Measurements from ENCODE around the gene HIVEP2. TPM values are rescaled to one million over a fixed set of nuclear protein-coding genes. Genes with fewer than 3 reads are reported as not detected.

HIVEP2 gene
- total and polyA plus RNA-seq, 5 donors from 2014 or later: 9.7 to 76.7 (median 12.3) TPM

GRCh38 chr6:142835787-142836535, 109.0 kb downstream of the HIVEP2 start:
- Histone ChIP-seq H3K4me3 (ENCODE audit: low read depth, low read length) (no peak overlapping the region), H3K36me3 (ENCODE audit: control insufficient read depth, insufficient read depth, low read length) (peaks cover 10% of the 10 kb centered on the region), H3K27me3 (ENCODE audit: control insufficient read depth, insufficient read depth, low read length) (no peaks in the 10 kb centered on the region), H3K4me1 (ENCODE audit: control insufficient read depth, insufficient read depth, low read length, poor library complexity, severe bottlenecking) (peaks cover 65% of the 10 kb centered on the region), H3K27ac (ENCODE audit: insufficient read depth, low read length, poor library complexity, severe bottlenecking) (peak overlapping the region; percentile 17), H3K9me3 (ENCODE audit: control insufficient read depth in 2 of 2, low read length in 2 of 2) (no peaks in the 10 kb centered on the region)
- Mint-ChIP-seq H3K9me3 (no peaks in the 10 kb centered on the region), H3K4me3 (no peak overlapping the region), H3K27me3 (no peaks in the 10 kb centered on the region), H3K27ac (peak overlapping the region; percentile 57 to 80 (median 71)), H3K36me3 (peaks cover 20% of the 10 kb centered on the region), H3K4me1 (peaks cover 56 to 76% (median 67%) of the 10 kb centered on the region in 4 donors)
- ATAC-seq (ENCODE audit: low read depth in 2 of 2): no peak
- no peak for DNase-seq

GRCh38 chr6:142834853-142835252, 110.1 kb downstream of the HIVEP2 start:
- no peak overlapping the region for H3K4me3 ChIP-seq (ENCODE audit: low read depth, low read length)
- no peaks in the 10 kb centered on the region for H3K9me3 ChIP-seq (ENCODE audit: control insufficient read depth in 2 of 2, low read length in 2 of 2)
- H3K36me3 ChIP-seq (ENCODE audit: control insufficient read depth, insufficient read depth, low read length): peaks cover 13% of the 10 kb centered on the region
- DNase-seq: no peak
- no peaks in the 10 kb centered on the region for H3K9me3 Mint-ChIP-seq
- peaks cover 67% of the 10 kb centered on the region for H3K4me1 ChIP-seq (ENCODE audit: control insufficient read depth, insufficient read depth, low read length, poor library complexity, severe bottlenecking)
- no peaks in the 10 kb centered on the region for H3K27me3 ChIP-seq (ENCODE audit: control insufficient read depth, insufficient read depth, low read length)
- no peaks in the 10 kb centered on the region for H3K27me3 Mint-ChIP-seq
- peaks cover 55 to 82% (median 75%) of the 10 kb centered on the region in 4 donors for H3K4me1 Mint-ChIP-seq
- H3K27ac Mint-ChIP-seq: peak overlapping the region in 2 of 3 donors; percentile 28 to 80
- no peak overlapping the region for H3K4me3 Mint-ChIP-seq
- H3K27ac ChIP-seq (ENCODE audit: insufficient read depth, low read length, poor library complexity, severe bottlenecking): peak overlapping the region; percentile 52
- ATAC-seq (ENCODE audit: low read depth in 2 of 2): no peak
- peaks cover 29% of the 10 kb centered on the region for H3K36me3 Mint-ChIP-seq

DNA sequence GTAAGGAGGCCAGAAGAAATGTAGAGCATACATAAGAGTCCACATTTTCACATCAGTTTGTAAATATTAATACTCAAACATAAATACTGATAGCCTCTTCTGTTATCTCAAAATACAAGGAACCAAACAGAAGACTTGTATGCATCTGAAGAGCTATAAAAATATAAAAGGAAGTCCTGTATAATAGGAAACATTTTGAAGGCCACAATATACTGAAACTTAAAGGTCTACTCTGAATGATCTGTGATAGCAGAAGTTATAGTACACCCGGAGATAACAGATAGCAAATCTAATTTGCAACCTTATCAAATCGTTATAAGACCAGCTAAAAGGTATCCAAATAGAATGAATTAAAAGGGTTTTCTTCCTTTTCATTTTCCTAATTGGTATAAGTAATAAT, 111.2 kb downstream of the HIVEP2 start:
- Mint-ChIP-seq H3K36me3 (peaks cover 37% of the 10 kb centered on the region), H3K27ac (peak overlapping the region in 1 of 3 donors; percentile 43), H3K9me3 (no peaks in the 10 kb centered on the region), H3K4me3 (peak overlapping the region in 2 of 4 donors; percentile 2 to 24), H3K27me3 (no peaks in the 10 kb centered on the region), H3K4me1 (peaks cover 49 to 82% (median 75%) of the 10 kb centered on the region in 4 donors)
- Histone ChIP-seq H3K27me3 (ENCODE audit: control insufficient read depth, insufficient read depth, low read length) (no peaks in the 10 kb centered on the region), H3K9me3 (ENCODE audit: control insufficient read depth in 2 of 2, low read length in 2 of 2) (no peaks in the 10 kb centered on the region), H3K36me3 (ENCODE audit: control insufficient read depth, insufficient read depth, low read length) (peaks cover 17% of the 10 kb centered on the region), H3K4me3 (ENCODE audit: low read depth, low read length) (peak overlapping the region; percentile 37), H3K27ac (ENCODE audit: insufficient read depth, low read length, poor library complexity, severe bottlenecking) (peak overlapping the region; percentile 52), H3K4me1 (ENCODE audit: control insufficient read depth, insufficient read depth, low read length, poor library complexity, severe bottlenecking) (peaks cover 57% of the 10 kb centered on the region)
- DNase-seq (no peak), ATAC-seq (ENCODE audit: low read depth in 2 of 2) (no peak)

GRCh38 chr6:142833054-142833453, 111.9 kb downstream of the HIVEP2 start:
- no peaks in the 10 kb centered on the region for H3K9me3 Mint-ChIP-seq

DNA sequence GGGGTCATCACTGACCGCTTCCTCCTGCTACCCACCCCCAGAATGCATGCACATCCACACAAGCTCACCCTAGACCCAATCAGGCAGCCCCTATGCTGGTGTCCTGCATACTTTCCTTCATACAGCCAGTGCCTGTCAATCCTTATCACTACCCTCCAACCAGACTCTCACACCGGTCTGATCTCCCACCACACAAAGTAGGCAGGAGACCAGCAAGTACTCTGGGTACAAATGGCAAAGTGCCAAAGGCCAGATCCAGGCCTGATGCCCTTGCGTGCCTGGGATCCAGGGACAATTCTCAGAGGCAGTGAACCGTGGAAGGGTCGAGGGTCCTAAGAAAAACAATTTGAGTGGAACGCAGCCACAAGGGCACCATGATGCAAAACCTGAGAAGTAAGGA, 114.2 kb downstream of the HIVEP2 start:
- peak overlapping the region in 2 of 3 donors; percentile 75 to 83 for H3K27ac Mint-ChIP-seq
- H3K27ac ChIP-seq (ENCODE audit: insufficient read depth, low read length, poor library complexity, severe bottlenecking): no peak overlapping the region
- ATAC-seq (ENCODE audit: low read depth in 2 of 2) (no peak), DNase-seq (no peak)
- H3K36me3 ChIP-seq (ENCODE audit: control insufficient read depth, insufficient read depth, low read length): peaks cover 17% of the 10 kb centered on the region
- no peaks in the 10 kb centered on the region for H3K27me3 ChIP-seq (ENCODE audit: control insufficient read depth, insufficient read depth, low read length)
- H3K4me1 ChIP-seq (ENCODE audit: control insufficient read depth, insufficient read depth, low read length, poor library complexity, severe bottlenecking): peaks cover 41% of the 10 kb centered on the region
- no peak overlapping the region for H3K4me3 ChIP-seq (ENCODE audit: low read depth, low read length)
- peaks cover 46 to 80% (median 72%) of the 10 kb centered on the region in 4 donors for H3K4me1 Mint-ChIP-seq
- H3K4me3 Mint-ChIP-seq: peak overlapping the region in 1 of 4 donors; percentile 56
- H3K36me3 Mint-ChIP-seq: peaks cover 43% of the 10 kb centered on the region
- no peaks in the 10 kb centered on the region for H3K9me3 ChIP-seq (ENCODE audit: control insufficient read depth in 2 of 2, low read length in 2 of 2)
- H3K9me3 Mint-ChIP-seq: no peaks in the 10 kb centered on the region
- no peaks in the 10 kb centered on the region for H3K27me3 Mint-ChIP-seq

More at GRCh38 chr6:142833054-142833453, 111.9 kb downstream of the HIVEP2 start:
- peak overlapping the region; percentile 2 to 92 (median 43) for H3K27ac Mint-ChIP-seq
- peaks cover 38% of the 10 kb centered on the region for H3K36me3 Mint-ChIP-seq
- H3K4me1 Mint-ChIP-seq: peaks cover 45 to 82% (median 73%) of the 10 kb centered on the region in 4 donors
- peak; percentile 65 to 81 for ATAC-seq (ENCODE audit: low read depth in 2 of 2)
- peak overlapping the region; percentile 37 for H3K4me3 ChIP-seq (ENCODE audit: low read depth, low read length)
- H3K27ac ChIP-seq (ENCODE audit: insufficient read depth, low read length, poor library complexity, severe bottlenecking): no peak overlapping the region
- peak overlapping the region in 3 of 4 donors; percentile 5 to 22 (median 5) for H3K4me3 Mint-ChIP-seq
- H3K4me1 ChIP-seq (ENCODE audit: control insufficient read depth, insufficient read depth, low read length, poor library complexity, severe bottlenecking): peaks cover 51% of the 10 kb centered on the region
- H3K36me3 ChIP-seq (ENCODE audit: control insufficient read depth, insufficient read depth, low read length): peaks cover 17% of the 10 kb centered on the region
- no peaks in the 10 kb centered on the region for H3K27me3 Mint-ChIP-seq
- peak in 1 of 3 donors; percentile 39 for DNase-seq
- no peaks in the 10 kb centered on the region for H3K27me3 ChIP-seq (ENCODE audit: control insufficient read depth, insufficient read depth, low read length)
- no peaks in the 10 kb centered on the region for H3K9me3 ChIP-seq (ENCODE audit: control insufficient read depth in 2 of 2, low read length in 2 of 2)

DNA sequence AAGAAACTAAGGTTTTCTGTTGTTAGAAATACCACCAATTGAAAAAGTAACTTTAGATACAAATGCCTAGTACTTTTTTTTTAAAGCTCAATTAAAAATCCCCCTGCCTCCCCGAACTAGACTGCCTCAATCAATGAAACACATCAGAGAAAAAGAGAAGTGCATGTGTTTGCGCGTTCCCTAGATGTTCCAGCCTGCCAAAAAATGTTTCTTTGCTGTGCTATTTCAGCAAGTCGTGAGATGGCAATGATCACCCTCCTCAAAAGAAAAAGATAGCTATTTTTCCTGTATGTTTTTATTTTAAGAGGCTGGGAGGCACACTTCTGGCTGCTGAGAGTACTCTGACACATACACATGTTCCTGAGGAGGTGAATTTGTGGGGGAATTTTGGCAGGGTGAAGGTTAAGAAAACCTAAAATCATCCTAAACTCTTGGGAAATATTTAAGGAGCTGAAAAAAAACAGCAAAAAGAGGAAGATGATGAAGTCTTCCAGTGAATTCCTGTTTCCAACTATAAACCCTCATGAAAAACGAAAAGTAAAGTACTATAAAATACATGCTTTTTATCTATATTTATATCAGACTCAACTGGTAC, 114.8 kb downstream of the HIVEP2 start:
- H3K9me3 Mint-ChIP-seq: no peaks in the 10 kb centered on the region
- Histone ChIP-seq H3K36me3 (ENCODE audit: control insufficient read depth, insufficient read depth, low read length) (peaks cover 17% of the 10 kb centered on the region), H3K4me3 (ENCODE audit: low read depth, low read length) (no peak overlapping the region), H3K4me1 (ENCODE audit: control insufficient read depth, insufficient read depth, low read length, poor library complexity, severe bottlenecking) (peaks cover 37% of the 10 kb centered on the region), H3K27me3 (ENCODE audit: control insufficient read depth, insufficient read depth, low read length) (no peaks in the 10 kb centered on the region), H3K9me3 (ENCODE audit: control insufficient read depth in 2 of 2, low read length in 2 of 2) (no peaks in the 10 kb centered on the region), H3K27ac (ENCODE audit: insufficient read depth, low read length, poor library complexity, severe bottlenecking) (no peak overlapping the region)
- no peak for ATAC-seq (ENCODE audit: low read depth in 2 of 2)
- H3K4me1 Mint-ChIP-seq: peaks cover 43 to 76% (median 67%) of the 10 kb centered on the region in 4 donors
- no peaks in the 10 kb centered on the region for H3K27me3 Mint-ChIP-seq
- peak overlapping the region in 1 of 4 donors; percentile 56 for H3K4me3 Mint-ChIP-seq
- no peak for DNase-seq
- peaks cover 38% of the 10 kb centered on the region for H3K36me3 Mint-ChIP-seq
- H3K27ac Mint-ChIP-seq: peak overlapping the region; percentile 75 to 84 (median 83)

GRCh38 chr6:142829556-142829955, 115.4 kb downstream of the HIVEP2 start:
- no peak for ATAC-seq (ENCODE audit: low read depth in 2 of 2)
- no peaks in the 10 kb centered on the region for H3K27me3 ChIP-seq (ENCODE audit: control insufficient read depth, insufficient read depth, low read length)
- Mint-ChIP-seq H3K27ac (peak overlapping the region in 2 of 3 donors; percentile 42 to 64), H3K4me3 (no peak overlapping the region), H3K27me3 (no peaks in the 10 kb centered on the region), H3K4me1 (peaks cover 38 to 78% (median 64%) of the 10 kb centered on the region in 4 donors), H3K9me3 (no peaks in the 10 kb centered on the region), H3K36me3 (peaks cover 36% of the 10 kb centered on the region)
- DNase-seq: no peak
- peaks cover 12% of the 10 kb centered on the region for H3K36me3 ChIP-seq (ENCODE audit: control insufficient read depth, insufficient read depth, low read length)
- no peaks in the 10 kb centered on the region for H3K9me3 ChIP-seq (ENCODE audit: control insufficient read depth in 2 of 2, low read length in 2 of 2)
- H3K27ac ChIP-seq (ENCODE audit: insufficient read depth, low read length, poor library complexity, severe bottlenecking): no peak overlapping the region
- peaks cover 36% of the 10 kb centered on the region for H3K4me1 ChIP-seq (ENCODE audit: control insufficient read depth, insufficient read depth, low read length, poor library complexity, severe bottlenecking)
- no peak overlapping the region for H3K4me3 ChIP-seq (ENCODE audit: low read depth, low read length)

Data from CD4-positive, CD25-positive, alpha-beta regulatory T cell (primary cell).